Measurements from ENCODE around the gene HDAC9. TPM values are rescaled to one million over a fixed set of nuclear protein-coding genes. Genes with fewer than 3 reads are reported as not detected.

The HDAC9 gene
- total RNA-seq, 1 experiment from 2014 or later, result 4.3 TPM

DNA sequence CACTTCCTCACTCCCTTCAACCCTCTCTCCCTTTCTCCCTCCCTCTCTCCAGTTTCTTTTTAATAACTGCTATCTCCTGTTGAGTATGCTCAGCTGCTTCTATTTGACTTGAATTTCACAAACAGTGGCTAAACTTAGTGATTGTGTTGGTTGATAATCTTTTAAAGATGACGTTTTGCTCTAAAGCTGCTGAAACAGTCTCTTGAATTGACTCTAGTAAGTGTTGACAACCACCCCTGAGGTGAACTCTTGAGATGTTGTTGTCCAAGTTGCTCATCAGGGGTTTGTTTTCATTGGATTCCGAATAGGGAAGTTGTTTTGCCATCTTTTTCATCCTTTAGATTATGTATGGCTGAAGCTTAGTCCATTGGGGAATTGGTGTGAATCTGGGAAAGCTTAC lies 445.7 kb downstream of the HDAC9 start:
- H3K4me3 ChIP-seq (replicated peaks in 1 of 2; ENCODE audit: low read depth in 1 of 2, low read length in 2 of 2), result no peak overlapping the region
- H3K79me2 ChIP-seq (ENCODE audit: insufficient read depth, low read length), result no peaks in the 10 kb centered on the region
- H4K20me1 ChIP-seq (ENCODE audit: insufficient read depth), result no peaks in the 10 kb centered on the region
- intact Hi-C loops (cut with micrococcal nuclease), result no loop called here
- no peaks in the 10 kb centered on the region for H3K9me3 ChIP-seq (ENCODE audit: control insufficient read depth in 1 of 2, insufficient read depth in 1 of 2, low read depth in 1 of 2, low read length in 2 of 2)
- no TSS peak for BruUV-seq (replicated peaks)
- DNase-seq (ENCODE audit: low read depth, low spot score) (no peak), ATAC-seq (no peak)
- H2AFZ ChIP-seq (ENCODE audit: low read depth, low read length, poor library complexity, severe bottlenecking), result no peak overlapping the region
- TF ChIP-seq FOSL1 (IDR thresholded peaks at IDR 0.05; ENCODE audit: low read depth) (no peak), TCF7L2 (IDR thresholded peaks at IDR 0.05; ENCODE audit: borderline replicate concordance, extremely low read depth, insufficient read depth, insufficient read length) (no peak), CEBPB (IDR thresholded peaks at IDR 0.05; ENCODE audit: low read depth) (no peak), POLR2A (IDR thresholded peaks at IDR 0.05; ENCODE audit: borderline replicate concordance, extremely low read depth, insufficient read depth, insufficient read length) (no peak), YY1 (IDR thresholded peaks at IDR 0.05; ENCODE audit: extremely low read depth, insufficient replicate concordance, low read depth, low read length) (no peak), SP1 (IDR thresholded peaks at IDR 0.05; ENCODE audit: low read depth) (no peak), EZH2phosphoT487 (IDR thresholded peaks at IDR 0.05; ENCODE audit: borderline replicate concordance) (no peak)
- TF ChIP-seq, protein P1, sequence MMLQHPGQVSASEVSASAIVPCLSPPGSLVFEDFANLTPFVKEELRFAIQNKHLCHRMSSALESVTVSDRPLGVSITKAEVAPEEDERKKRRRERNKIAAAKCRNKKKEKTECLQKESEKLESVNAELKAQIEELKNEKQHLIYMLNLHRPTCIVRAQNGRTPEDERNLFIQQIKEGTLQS (IDR thresholded peaks at IDR 0.05), result no peak
- TF ChIP-seq, protein P2, sequence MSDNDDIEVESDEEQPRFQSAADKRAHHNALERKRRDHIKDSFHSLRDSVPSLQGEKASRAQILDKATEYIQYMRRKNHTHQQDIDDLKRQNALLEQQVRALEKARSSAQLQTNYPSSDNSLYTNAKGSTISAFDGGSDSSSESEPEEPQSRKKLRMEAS (IDR thresholded peaks at IDR 0.05), result no peak
- TF ChIP-seq, protein P3, sequence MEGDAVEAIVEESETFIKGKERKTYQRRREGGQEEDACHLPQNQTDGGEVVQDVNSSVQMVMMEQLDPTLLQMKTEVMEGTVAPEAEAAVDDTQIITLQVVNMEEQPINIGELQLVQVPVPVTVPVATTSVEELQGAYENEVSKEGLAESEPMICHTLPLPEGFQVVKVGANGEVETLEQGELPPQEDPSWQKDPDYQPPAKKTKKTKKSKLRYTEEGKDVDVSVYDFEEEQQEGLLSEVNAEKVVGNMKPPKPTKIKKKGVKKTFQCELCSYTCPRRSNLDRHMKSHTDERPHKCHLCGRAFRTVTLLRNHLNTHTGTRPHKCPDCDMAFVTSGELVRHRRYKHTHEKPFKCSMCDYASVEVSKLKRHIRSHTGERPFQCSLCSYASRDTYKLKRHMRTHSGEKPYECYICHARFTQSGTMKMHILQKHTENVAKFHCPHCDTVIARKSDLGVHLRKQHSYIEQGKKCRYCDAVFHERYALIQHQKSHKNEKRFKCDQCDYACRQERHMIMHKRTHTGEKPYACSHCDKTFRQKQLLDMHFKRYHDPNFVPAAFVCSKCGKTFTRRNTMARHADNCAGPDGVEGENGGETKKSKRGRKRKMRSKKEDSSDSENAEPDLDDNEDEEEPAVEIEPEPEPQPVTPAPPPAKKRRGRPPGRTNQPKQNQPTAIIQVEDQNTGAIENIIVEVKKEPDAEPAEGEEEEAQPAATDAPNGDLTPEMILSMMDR (IDR thresholded peaks at IDR 0.05 in 2 of 3, conservative IDR thresholded peaks at IDR 0.05 in 1 of 3; ENCODE audit: borderline replicate concordance in 1 of 3, insufficient read depth in 1 of 3, low read depth in 2 of 3, low read length in 2 of 3), result no peak
- H3K36me3 ChIP-seq (ENCODE audit: control insufficient read depth in 1 of 2, insufficient read depth in 2 of 2, low read length in 2 of 2), result no peaks in the 10 kb centered on the region
- ChIA-PET RAD21 (ENCODE audit: low non-redundant PET in 1 of 2, low total read pairs in 2 of 2, uncharacterized antibody in 2 of 2, unreplicated experiment in 2 of 2) (no interaction called here), POLR2A (no interaction called here), CTCF (no interaction called here)
- H3K4me2 ChIP-seq (ENCODE audit: low read length), result no peak overlapping the region
- H3K27me3 ChIP-seq (ENCODE audit: insufficient read depth, low read length), result no peaks in the 10 kb centered on the region
- H3K27ac ChIP-seq (ENCODE audit: low read depth, low read length), result no peak overlapping the region
- H3K4me1 ChIP-seq (ENCODE audit: control insufficient read depth in 1 of 2, insufficient read depth in 2 of 2, low read length in 2 of 2), result peaks cover 7 to 14% of the 10 kb centered on the region in 2 experiments; a peak in 3 of 4 replicates
- no peak overlapping the region for H3K9ac ChIP-seq (ENCODE audit: low read length)
- peaks cover 5% of the 10 kb centered on the region; the same call in 1 of the 2 replicates for H3K9me2 ChIP-seq (ENCODE audit: insufficient read depth)
